HEK293 (cell line): ENCODE data around the gene TDO2.

Experiments used
- CTCF ChIA-PET: fragments of 350-600 bp; formaldehyde crosslinking; extraction: SDS; loops from one replicate; lab custom pipeline; 2021; ENCODE audit warnings: antibody characterized with exemption; lab: Yijun Ruan, JAX
- POLR2A ChIA-PET: fragments of 300-600 bp; formaldehyde crosslinking; extraction: SDS; loops from one replicate; lab custom pipeline; 2020; ENCODE audit warnings: antibody characterized with exemption, inconsistent platforms; lab: Yijun Ruan, JAX
- H3K27ac ChIP-seq: fragments of 200-500 bp; sonication (Bioruptor generic); 2 replicates; pipeline ENCODE4 v1.5.1; 2014; ENCODE audit warnings: low read depth, low read length, control low read depth, inconsistent platforms; ENCODE audit errors: extremely low read depth
- H3K36me3 ChIP-seq, 2 experiments: fragments of 200-500 bp in 1 of 2; sonication (Bioruptor generic) in 1 of 2; 1 replicate in 1 of 2; 2 replicates in 1 of 2; pipeline ENCODE4 v1.5.1; 2014 to 2017; ENCODE audit warnings: inconsistent platforms in 2 of 2, low read length in 2 of 2; ENCODE audit not compliant: control insufficient read depth in 2 of 2, insufficient read depth in 1 of 2
- H3K4me1 ChIP-seq: fragments of 200-500 bp; sonication (Bioruptor generic); 2 replicates; pipeline ENCODE4 v1.5.1; 2014; ENCODE audit warnings: mild to moderate bottlenecking, low read length, inconsistent platforms; ENCODE audit not compliant: control insufficient read depth, insufficient read depth
- H3K4me3 ChIP-seq: 2 replicates; pipeline ENCODE4 v1.5.1; 2011; ENCODE audit warnings: low read depth, mild to moderate bottlenecking, control low read depth, low read length, moderate library complexity
- H3K9me3 ChIP-seq: fragments of 200-500 bp; sonication (Bioruptor generic); 2 replicates; pipeline ENCODE4 v1.5.1; 2014; ENCODE audit warnings: low read depth, low read length, inconsistent platforms; ENCODE audit not compliant: control insufficient read depth, insufficient read depth
- GLI2 ChIP-seq: fragments of 450-650 bp; formaldehyde crosslinking; IDR thresholded peaks from 2 replicates; pipeline ENCODE4; 2017; ENCODE audit warnings: missing biosample characterization, missing genetic modification characterization, low read depth, borderline replicate concordance
- KLF10 ChIP-seq: fragments of 450-650 bp; IDR thresholded peaks from 2 replicates; pipeline ENCODE4 v1.5.1; 2018; ENCODE audit warnings: missing biosample characterization, mild to moderate bottlenecking, missing genetic modification characterization
- KLF17 ChIP-seq: fragments of 450-650 bp; formaldehyde crosslinking; IDR thresholded peaks from 2 replicates; pipeline ENCODE4 v1.5.1; 2016; ENCODE audit warnings: missing biosample characterization, missing genetic modification characterization
- KLF8 ChIP-seq: fragments of 450-650 bp; formaldehyde crosslinking; IDR thresholded peaks from 2 replicates; pipeline ENCODE4 v1.5.1; 2016; ENCODE audit warnings: missing biosample characterization, missing genetic modification characterization
- MYNN ChIP-seq: fragments of 450-650 bp; formaldehyde crosslinking; IDR thresholded peaks from 2 replicates; pipeline ENCODE4 v1.5.1; 2016; ENCODE audit warnings: missing biosample characterization, missing genetic modification characterization, borderline replicate concordance
- OSR2 ChIP-seq: fragments of 450-650 bp; formaldehyde crosslinking; IDR thresholded peaks from 2 replicates; pipeline ENCODE4 v1.5.1; 2016; ENCODE audit warnings: missing biosample characterization, missing genetic modification characterization
- ZBTB8A ChIP-seq: fragments of 450-650 bp; formaldehyde crosslinking; IDR thresholded peaks from 2 replicates; pipeline ENCODE4 v1.5.1; 2016; ENCODE audit warnings: missing biosample characterization, missing genetic modification characterization
- ZFHX2 ChIP-seq: fragments of 450-650 bp; formaldehyde crosslinking; conservative IDR thresholded peaks from 2 replicates; pipeline ENCODE4 v1.5.1; 2016; ENCODE audit warnings: missing biosample characterization, missing genetic modification characterization
- ZNF155 ChIP-seq: fragments of 450-650 bp; formaldehyde crosslinking; IDR thresholded peaks from 2 replicates; pipeline ENCODE4 v1.5.1; 2016; ENCODE audit warnings: missing biosample characterization, missing genetic modification characterization
- ZNF18 ChIP-seq: fragments of 450-650 bp; formaldehyde crosslinking; IDR thresholded peaks from 2 replicates; pipeline ENCODE4 v1.5.1; 2016; ENCODE audit warnings: missing biosample characterization, missing genetic modification characterization
- ZNF184 ChIP-seq: fragments of 450-650 bp; IDR thresholded peaks from 2 replicates; pipeline ENCODE4 v1.5.1; 2018; ENCODE audit warnings: missing biosample characterization, mild to moderate bottlenecking, missing genetic modification characterization
- ZNF2 ChIP-seq: fragments of 450-650 bp; formaldehyde crosslinking; IDR thresholded peaks from 2 replicates; pipeline ENCODE4 v1.5.1; 2016; ENCODE audit warnings: missing biosample characterization, missing genetic modification characterization
- ZNF214 ChIP-seq: fragments of 450-650 bp; formaldehyde crosslinking; IDR thresholded peaks from 2 replicates; pipeline ENCODE4 v1.5.1; 2017; ENCODE audit warnings: missing biosample characterization, mild to moderate bottlenecking, missing genetic modification characterization, borderline replicate concordance
- ZNF23 ChIP-seq: fragments of 450-650 bp; formaldehyde crosslinking; IDR thresholded peaks from 2 replicates; pipeline ENCODE4 v1.5.1; 2016; ENCODE audit warnings: missing biosample characterization, missing genetic modification characterization, borderline replicate concordance
- ZNF280C ChIP-seq: fragments of 450-650 bp; formaldehyde crosslinking; IDR thresholded peaks from 2 replicates; pipeline ENCODE4 v1.5.1; 2016; ENCODE audit warnings: missing biosample characterization, missing genetic modification characterization
- ZNF341 ChIP-seq: fragments of 450-650 bp; formaldehyde crosslinking; IDR thresholded peaks from 2 replicates; pipeline ENCODE4; 2016; ENCODE audit warnings: low read depth, missing biosample characterization, missing genetic modification characterization
- ZNF350 ChIP-seq: fragments of 450-650 bp; formaldehyde crosslinking; IDR thresholded peaks from 2 replicates; pipeline ENCODE4 v1.5.0; 2017; ENCODE audit warnings: missing biosample characterization, mild to moderate bottlenecking, missing genetic modification characterization
- ZNF398 ChIP-seq: fragments of 450-650 bp; formaldehyde crosslinking; IDR thresholded peaks from 2 replicates; pipeline ENCODE4 v1.5.1; 2017; ENCODE audit warnings: missing biosample characterization, missing genetic modification characterization
- ZNF473 ChIP-seq: fragments of 450-650 bp; formaldehyde crosslinking; IDR thresholded peaks from 2 replicates; pipeline ENCODE4 v1.5.1; 2017; ENCODE audit warnings: missing biosample characterization, missing genetic modification characterization
- ZNF530 ChIP-seq: fragments of 450-650 bp; formaldehyde crosslinking; IDR thresholded peaks from 2 replicates; pipeline ENCODE4 v1.5.1; 2016; ENCODE audit warnings: low read depth, missing biosample characterization, missing genetic modification characterization
- ZNF670 ChIP-seq: fragments of 450-650 bp; formaldehyde crosslinking; IDR thresholded peaks from 2 replicates; pipeline ENCODE4 v1.5.1; 2016; ENCODE audit warnings: missing biosample characterization, missing genetic modification characterization, low read depth
- ZNF704 ChIP-seq: fragments of 450-650 bp; formaldehyde crosslinking; IDR thresholded peaks from 2 replicates; pipeline ENCODE4 v1.5.1; 2016; ENCODE audit warnings: missing biosample characterization, missing genetic modification characterization
- ZSCAN4 ChIP-seq: fragments of 450-650 bp; formaldehyde crosslinking; IDR thresholded peaks from 2 replicates; pipeline ENCODE4 v1.5.1; 2017; ENCODE audit warnings: missing biosample characterization, missing genetic modification characterization

Gene TDO2

GRCh38 chr4:155929833-155930232 lies 26.3 kb downstream of the TDO2 start (continued):
- no peak for TF ChIP-seq ZNF280C (tag by site-specific recombination)
- TF ChIP-seq GLI2 (tag by site-specific recombination) = no peak

GRCh38 chr4:155930330-155930729 lies 26.8 kb downstream of the TDO2 start:
- ChIA-PET CTCF (no interaction called here), POLR2A (no interaction called here)
- Histone ChIP-seq H3K4me3 (no peak overlapping the region), H3K9me3 (no peaks in the 10 kb centered on the region), H3K4me1 (no peaks in the 10 kb centered on the region), H3K36me3 (no peaks in the 10 kb centered on the region), H3K27ac (no peak overlapping the region)
- TF ChIP-seq ZNF18 (tag by site-specific recombination) (no peak), ZNF670 (tag by site-specific recombination) (no peak), ZNF341 (no peak), ZNF704 (tag by site-specific recombination) (no peak), ZSCAN4 (tag by site-specific recombination) (no peak), ZNF214 (tag by site-specific recombination) (no peak), ZNF398 (no peak), KLF8 (no peak), ZFHX2 (tag by site-specific recombination) (no peak), ZNF530 (tag by site-specific recombination) (no peak), ZNF155 (tag by site-specific recombination) (no peak)

GRCh38 chr4:155931634-155932033 lies 28.1 kb downstream of the TDO2 start:
- CTCF ChIA-PET = no interaction called here
- Histone ChIP-seq H3K4me1 (no peaks in the 10 kb centered on the region), H3K4me3 (no peak overlapping the region), H3K36me3 (no peaks in the 10 kb centered on the region), H3K27ac (no peak overlapping the region), H3K9me3 (no peaks in the 10 kb centered on the region)
- POLR2A ChIA-PET = no interaction called here
- TF ChIP-seq ZNF350 (tag by site-specific recombination) = no peak
- no peak for TF ChIP-seq ZNF18 (tag by site-specific recombination)
- TF ChIP-seq ZNF473 = no peak
- TF ChIP-seq OSR2 (tag by site-specific recombination) = no peak
- TF ChIP-seq ZNF2 (tag by site-specific recombination) = no peak
- TF ChIP-seq MYNN (tag by site-specific recombination) = no peak
- TF ChIP-seq KLF10 = no peak
- no peak for TF ChIP-seq ZNF23
- TF ChIP-seq ZNF184 (tag by site-specific recombination) = no peak
- TF ChIP-seq ZBTB8A (tag by site-specific recombination) = no peak
- no peak for TF ChIP-seq KLF17 (tag by site-specific recombination)
